Sigmoid colon (tissue), 3 donors: ENCODE results near the gene CYGB.

Source experiments
- POLR2A ChIP-seq, 2 donors: fragments of 450-650 bp; IDR thresholded peaks; one replicate each; pipeline ENCODE4 v1.6.1; 2016; ENCODE audit warnings: antibody characterized with exemption in 2 of 2, mild to moderate bottlenecking in 2 of 2, moderate library complexity in 2 of 2
- TF ChIP-seq, protein P1 (sequence below), 4 experiments: fragments of 450-650 bp in 3 of 4; fragments of 200-600 bp in 1 of 4; IDR thresholded peaks; one replicate each; pipeline ENCODE4 v1.5.1; 2016 to 2019; ENCODE audit warnings: antibody characterized with exemption in 4 of 4, mild to moderate bottlenecking in 3 of 4, moderate library complexity in 2 of 4

DNA sequence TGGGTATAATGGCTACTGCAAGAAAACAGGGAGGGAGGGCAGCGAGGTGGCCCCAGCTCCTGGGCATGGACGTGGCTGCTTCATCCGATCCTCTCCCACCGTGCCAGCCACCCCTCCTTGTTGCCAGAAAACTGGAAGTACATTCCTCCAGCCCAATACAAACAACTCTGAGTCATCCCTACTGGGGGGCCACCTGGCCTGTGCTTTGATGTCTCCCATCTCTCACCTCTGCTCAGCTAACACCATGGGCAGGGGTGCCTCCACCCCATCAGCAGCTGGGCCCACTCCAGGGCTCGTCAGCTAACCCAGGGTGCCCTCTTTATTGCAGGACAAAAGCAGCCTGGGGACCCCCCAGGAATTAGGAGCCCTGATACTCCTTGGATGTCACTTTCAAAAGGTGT lies 38.2 kb downstream of the CYGB start:
- no peak for TF ChIP-seq POLR2A (IDR thresholded peaks at IDR 0.05)
- TF ChIP-seq, protein P1, sequence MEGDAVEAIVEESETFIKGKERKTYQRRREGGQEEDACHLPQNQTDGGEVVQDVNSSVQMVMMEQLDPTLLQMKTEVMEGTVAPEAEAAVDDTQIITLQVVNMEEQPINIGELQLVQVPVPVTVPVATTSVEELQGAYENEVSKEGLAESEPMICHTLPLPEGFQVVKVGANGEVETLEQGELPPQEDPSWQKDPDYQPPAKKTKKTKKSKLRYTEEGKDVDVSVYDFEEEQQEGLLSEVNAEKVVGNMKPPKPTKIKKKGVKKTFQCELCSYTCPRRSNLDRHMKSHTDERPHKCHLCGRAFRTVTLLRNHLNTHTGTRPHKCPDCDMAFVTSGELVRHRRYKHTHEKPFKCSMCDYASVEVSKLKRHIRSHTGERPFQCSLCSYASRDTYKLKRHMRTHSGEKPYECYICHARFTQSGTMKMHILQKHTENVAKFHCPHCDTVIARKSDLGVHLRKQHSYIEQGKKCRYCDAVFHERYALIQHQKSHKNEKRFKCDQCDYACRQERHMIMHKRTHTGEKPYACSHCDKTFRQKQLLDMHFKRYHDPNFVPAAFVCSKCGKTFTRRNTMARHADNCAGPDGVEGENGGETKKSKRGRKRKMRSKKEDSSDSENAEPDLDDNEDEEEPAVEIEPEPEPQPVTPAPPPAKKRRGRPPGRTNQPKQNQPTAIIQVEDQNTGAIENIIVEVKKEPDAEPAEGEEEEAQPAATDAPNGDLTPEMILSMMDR (IDR thresholded peaks at IDR 0.05) = no peak
